Measurements from ENCODE around the gene BRD1.

Gene BRD1

GRCh38 chr22:49827853-49828598, at the start of gene BRD1:
BRD1 (minus strand) TSS chr22:49827873; CDS start chr22:49824317, 3,556 bp downstream.
- H3K36me3 ChIP-seq (ENCODE audit: control insufficient read depth, insufficient read depth, low read length) = peaks cover 8% of the 10 kb centered on the region
- no peak for TF ChIP-seq CTCF (IDR thresholded peaks at IDR 0.05; ENCODE audit: insufficient read depth, low read length, poor library complexity, severe bottlenecking)
- no peaks in the 10 kb centered on the region for H3K27me3 ChIP-seq (replicated peaks; ENCODE audit: control insufficient read depth, insufficient read depth, low read length)
- peak within 1 kb of the TSS; percentile 87 for H3K4me3 ChIP-seq (replicated peaks; ENCODE audit: low read depth, low read length)
- DNase-seq (ENCODE audit: extremely low read depth, insufficient read length) = peak; percentile 76

GRCh38 chr22:49873228-49873940, 45.7 kb upstream of the BRD1 start:
- no peaks in the 10 kb centered on the region; the same call in 1 of the 2 replicates for H3K36me3 ChIP-seq (ENCODE audit: control insufficient read depth, insufficient read depth, low read length)
- no peak for DNase-seq (ENCODE audit: extremely low read depth, insufficient read length)
- H3K4me3 ChIP-seq (replicated peaks; ENCODE audit: low read depth, low read length) = no peak overlapping the region
- no peak for TF ChIP-seq CTCF (IDR thresholded peaks at IDR 0.05; ENCODE audit: insufficient read depth, low read length, poor library complexity, severe bottlenecking)
- no peaks in the 10 kb centered on the region for H3K27me3 ChIP-seq (replicated peaks; ENCODE audit: control insufficient read depth, insufficient read depth, low read length)

GRCh38 chr22:49872347-49872746, 44.7 kb upstream of the BRD1 start:
- TF ChIP-seq CTCF (IDR thresholded peaks at IDR 0.05; ENCODE audit: insufficient read depth, low read length, poor library complexity, severe bottlenecking) = no peak
- H3K36me3 ChIP-seq (ENCODE audit: control insufficient read depth, insufficient read depth, low read length) = no peaks in the 10 kb centered on the region; the same call in 1 of the 2 replicates
- no peak for DNase-seq (ENCODE audit: extremely low read depth, insufficient read length)
- no peak overlapping the region for H3K4me3 ChIP-seq (replicated peaks; ENCODE audit: low read depth, low read length)
- no peaks in the 10 kb centered on the region for H3K27me3 ChIP-seq (replicated peaks; ENCODE audit: control insufficient read depth, insufficient read depth, low read length)

GRCh38 chr22:49871482-49871881, 43.8 kb upstream of the BRD1 start:
- no peaks in the 10 kb centered on the region; the same call in 1 of the 2 replicates for H3K36me3 ChIP-seq (ENCODE audit: control insufficient read depth, insufficient read depth, low read length)
- no peak overlapping the region for H3K4me3 ChIP-seq (replicated peaks; ENCODE audit: low read depth, low read length)
- no peaks in the 10 kb centered on the region for H3K27me3 ChIP-seq (replicated peaks; ENCODE audit: control insufficient read depth, insufficient read depth, low read length)
- DNase-seq (ENCODE audit: extremely low read depth, insufficient read length) = no peak
- TF ChIP-seq CTCF (IDR thresholded peaks at IDR 0.05; ENCODE audit: insufficient read depth, low read length, poor library complexity, severe bottlenecking) = no peak

GRCh38 chr22:49869845-49870712, 42.4 kb upstream of the BRD1 start:
- DNase-seq (ENCODE audit: extremely low read depth, insufficient read length) = no peak
- TF ChIP-seq CTCF (IDR thresholded peaks at IDR 0.05; ENCODE audit: insufficient read depth, low read length, poor library complexity, severe bottlenecking) = no peak
- Histone ChIP-seq H3K36me3 (ENCODE audit: control insufficient read depth, insufficient read depth, low read length) (no peaks in the 10 kb centered on the region; the same call in 1 of the 2 replicates), H3K27me3 (replicated peaks; ENCODE audit: control insufficient read depth, insufficient read depth, low read length) (no peaks in the 10 kb centered on the region), H3K4me3 (replicated peaks; ENCODE audit: low read depth, low read length) (no peak overlapping the region)
